Activated CD4-positive, alpha-beta T cell treated with anti-CD3 and anti-CD28 coated beads, Interleukin-2, amount 50 U/mL, for 4 hours (primary cell): ENCODE results near the gene NMT1.

ENCODE experiments used
- DNase-seq, 2 experiments: peaks; one replicate each; pipeline ENCODE4 v3.0.0-alpha.2; 2020

NMT1 gene

GRCh38 chr17:45106096-45106495, 45.0 kb downstream of the NMT1 start:
- DNase-seq = no peak

GRCh38 chr17:45106582-45106981, 45.5 kb downstream of the NMT1 start:
- DNase-seq = no peak

GRCh38 chr17:45107293-45108010, 46.3 kb downstream of the NMT1 start:
- DNase-seq = no peak

DNA sequence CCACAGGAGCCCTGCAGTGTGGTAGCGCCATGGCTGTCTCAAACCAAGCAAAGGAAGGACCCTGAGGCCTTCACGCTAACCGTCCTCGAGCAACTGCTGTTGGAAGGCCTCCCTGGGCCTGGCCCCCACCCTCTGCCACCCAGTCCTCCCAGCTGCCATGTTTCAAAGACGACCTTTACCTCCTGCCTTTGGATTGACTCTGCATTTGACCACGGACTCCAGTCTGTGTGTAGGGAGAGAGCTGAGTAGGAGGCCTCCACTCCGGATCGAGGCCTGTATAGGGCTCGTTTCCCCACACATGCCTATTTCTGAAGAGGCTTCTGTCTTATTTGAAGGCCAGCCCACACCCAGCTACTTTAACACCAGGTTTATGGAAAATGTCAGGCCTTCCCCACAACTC, 46.9 kb downstream of the NMT1 start:
- no peak for DNase-seq

- no peak for DNase-seq
Measured at GRCh38 chr17:45108595-45109521, 47.7 kb downstream of the NMT1 start.

DNA sequence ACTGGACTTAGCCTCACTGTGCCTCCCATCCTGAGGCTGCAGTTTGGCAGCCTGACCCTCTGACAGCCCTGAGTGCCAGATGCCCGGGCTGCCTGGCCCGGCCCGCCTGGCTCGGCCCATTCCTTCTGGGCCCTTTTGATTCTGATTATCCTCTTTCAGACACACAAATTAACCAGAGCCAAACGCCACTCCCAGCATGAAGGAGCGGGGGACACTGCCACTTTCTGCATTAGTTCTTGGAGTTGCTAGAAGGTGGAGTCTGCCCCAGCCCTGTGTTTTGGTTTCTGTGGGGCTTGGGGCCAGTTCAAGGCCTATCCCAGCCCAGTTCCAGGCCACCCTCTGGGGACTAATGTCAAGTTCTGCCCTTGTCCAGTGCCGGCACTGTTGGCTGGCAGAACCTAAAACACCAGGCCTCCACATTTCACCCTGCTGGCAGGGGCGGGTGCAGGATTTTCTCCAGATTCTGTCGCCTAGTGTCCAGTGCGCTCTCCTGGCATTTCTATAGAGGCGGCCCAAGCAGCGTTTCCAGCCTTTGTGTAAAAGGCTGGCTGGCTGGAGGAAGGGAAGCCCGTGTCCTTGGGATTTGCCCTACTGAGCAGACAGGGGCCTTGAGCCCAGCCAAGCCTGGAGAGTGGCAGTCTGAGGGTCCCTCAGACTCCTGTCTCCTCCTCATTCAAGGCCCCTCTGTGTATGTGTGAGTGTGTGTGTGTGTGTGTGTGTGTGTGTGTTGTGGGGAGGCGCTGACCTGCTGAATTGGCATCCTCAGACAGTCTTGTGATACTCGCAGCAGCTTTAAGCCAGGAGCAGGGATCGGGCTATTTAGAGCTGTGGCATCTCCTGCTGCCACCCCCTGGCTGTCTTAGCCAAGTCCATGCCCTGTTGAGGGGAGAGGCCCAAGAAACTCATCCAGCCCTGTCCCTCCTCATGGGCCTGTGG, 49.8 kb downstream of the NMT1 start:
- no peak for DNase-seq

GRCh38 chr17:45111850-45112249, 50.7 kb downstream of the NMT1 start:
- DNase-seq = no peak

DNA sequence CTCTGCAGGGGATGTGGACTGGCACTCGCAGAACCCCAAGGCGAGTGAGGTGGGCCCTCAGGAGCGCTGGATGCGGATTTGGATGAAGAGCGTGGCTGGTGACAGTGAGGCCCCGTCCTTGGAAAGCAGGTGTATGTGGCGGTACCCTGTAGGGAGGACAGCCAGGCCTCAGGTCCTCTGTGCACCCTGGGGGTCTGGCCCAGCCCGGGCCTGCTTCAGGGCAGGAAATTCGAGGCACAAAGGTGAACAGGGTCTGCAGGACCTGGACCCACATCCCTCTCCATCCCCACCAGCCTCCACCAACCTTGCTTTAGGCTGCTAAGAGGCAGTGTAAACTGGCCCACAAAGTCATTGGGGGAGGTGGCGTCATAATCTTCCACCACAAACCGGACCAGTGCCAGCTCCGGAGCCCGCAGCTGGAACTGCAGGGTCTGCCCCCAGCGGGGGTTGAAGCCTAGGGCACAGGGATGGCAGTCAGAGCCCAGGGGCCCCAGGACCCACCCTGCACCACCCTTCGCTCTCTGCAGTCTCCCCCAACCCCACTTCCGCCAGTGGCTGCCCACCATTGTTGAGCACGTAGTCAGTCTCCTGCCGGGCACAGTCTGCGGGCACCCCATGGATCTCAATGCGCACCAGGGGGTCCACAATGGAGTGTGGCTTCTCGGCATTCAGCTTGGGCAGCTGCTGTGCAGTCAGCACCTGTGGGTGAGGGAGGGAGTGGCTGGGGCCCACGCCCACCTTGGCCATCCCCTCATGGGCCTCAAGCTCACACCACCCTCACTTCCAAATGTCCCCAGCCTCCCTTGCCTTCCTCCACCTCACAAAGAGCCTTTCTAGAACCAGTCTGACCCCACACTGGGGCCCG, 51.7 kb downstream of the NMT1 start:
- no peak for DNase-seq

DNA sequence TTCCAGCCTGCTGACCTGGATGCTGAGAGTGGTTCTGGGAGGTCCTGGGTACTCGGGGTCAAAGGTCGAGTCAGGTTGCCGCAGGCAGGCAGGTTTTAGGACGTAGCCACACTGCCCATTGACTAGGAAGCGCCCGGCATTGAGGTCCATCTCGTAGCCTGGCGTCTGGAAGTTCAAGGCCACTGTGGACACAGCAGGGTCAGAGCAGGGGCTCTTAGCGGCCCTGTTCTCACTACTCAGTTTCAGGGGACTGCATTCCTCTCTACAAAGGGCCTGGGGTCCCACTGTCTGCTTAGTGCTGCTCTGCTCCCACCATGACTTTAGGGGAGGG, 52.3 kb downstream of the NMT1 start:
- DNase-seq = no peak

DNA sequence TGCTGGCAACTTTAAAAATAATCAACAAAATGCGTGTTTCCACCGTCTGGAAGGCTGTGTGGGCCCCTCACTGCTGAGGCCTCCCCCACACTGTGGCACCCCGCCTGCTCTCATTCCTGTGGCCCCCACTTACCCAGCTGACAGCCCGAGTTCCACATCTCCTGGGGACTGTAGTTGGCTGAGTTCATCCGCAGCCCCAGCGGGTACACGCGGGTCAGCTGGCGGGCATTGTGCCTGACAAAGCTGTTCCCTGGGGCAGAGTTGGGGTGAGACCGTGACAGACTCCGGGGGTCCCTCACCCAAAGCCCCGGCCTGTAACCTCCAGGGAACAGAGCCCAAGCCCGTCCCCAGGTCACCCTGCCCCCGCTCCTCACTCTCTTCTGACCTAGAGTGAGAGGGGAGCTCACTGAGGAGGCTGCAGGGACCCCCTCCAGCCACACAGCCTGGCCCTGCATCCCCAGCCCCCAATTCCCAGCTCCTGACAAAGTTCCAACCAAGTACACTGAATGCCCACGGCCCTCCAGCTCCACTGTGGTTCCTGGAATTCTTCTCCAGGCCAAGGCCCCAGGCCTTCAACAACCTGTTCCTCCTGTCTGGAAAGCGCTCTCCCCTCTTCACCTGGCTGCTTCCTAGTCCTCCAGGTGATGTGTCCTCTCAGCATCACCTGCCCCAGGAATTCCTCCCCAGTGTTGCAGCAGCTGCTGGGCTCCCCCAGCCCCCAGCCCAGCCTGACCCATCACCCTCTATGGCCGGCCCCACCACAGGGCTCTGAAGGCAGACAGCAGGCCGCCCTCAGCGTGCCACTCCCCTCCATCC, 53.2 kb downstream of the NMT1 start:
- DNase-seq = no peak

DNA sequence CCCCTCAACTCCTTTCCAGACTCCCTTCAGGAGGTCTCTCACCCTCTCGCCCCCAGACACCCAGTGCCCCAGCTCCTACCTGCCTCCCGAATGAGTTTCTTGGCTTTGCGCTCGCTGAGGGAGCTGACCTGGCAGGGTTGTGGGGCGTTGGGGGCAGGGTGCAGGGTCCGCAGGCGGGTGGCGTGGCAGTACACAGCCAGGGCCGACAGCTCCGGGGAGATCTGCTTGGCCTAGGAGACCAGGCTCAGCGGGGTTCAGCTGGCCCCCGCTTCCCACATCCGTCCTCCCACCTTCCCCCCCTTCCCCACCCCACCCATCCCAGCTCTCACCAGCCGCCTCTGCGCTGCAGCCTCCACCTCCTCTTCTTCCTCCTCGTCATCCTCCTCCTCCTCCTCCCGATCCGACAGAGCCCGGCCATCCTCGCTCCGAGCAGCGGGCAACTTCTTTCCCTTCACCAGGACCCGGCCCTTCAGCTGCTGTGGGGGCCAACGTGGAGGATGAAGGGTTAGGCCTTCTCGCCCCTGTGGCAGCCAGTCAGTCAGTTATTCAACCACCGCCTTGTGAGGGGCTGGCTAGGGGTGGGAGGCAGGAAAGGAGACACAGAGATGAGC, 54.0 kb downstream of the NMT1 start:
- no peak for DNase-seq

DNA sequence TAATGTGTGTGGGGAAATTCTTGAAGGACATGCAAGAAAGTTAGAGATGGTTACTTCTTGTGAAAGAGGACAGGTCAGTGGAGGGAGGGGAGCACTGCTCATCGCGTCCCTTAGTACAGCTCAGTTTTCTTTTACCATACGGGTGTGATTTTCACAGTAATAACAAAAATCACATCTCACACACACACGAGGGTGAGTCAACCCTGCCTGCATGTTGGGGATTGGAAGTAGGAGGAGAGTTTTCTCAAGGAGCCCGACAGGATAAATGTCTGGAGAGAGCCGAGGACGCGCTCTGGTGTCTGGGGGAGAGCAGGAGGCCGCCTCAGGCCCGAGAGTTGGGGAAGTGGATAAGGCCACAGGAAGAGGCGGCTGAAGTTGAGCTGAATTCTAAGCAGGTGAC, 54.8 kb downstream of the NMT1 start:
- DNase-seq = no peak

DNA sequence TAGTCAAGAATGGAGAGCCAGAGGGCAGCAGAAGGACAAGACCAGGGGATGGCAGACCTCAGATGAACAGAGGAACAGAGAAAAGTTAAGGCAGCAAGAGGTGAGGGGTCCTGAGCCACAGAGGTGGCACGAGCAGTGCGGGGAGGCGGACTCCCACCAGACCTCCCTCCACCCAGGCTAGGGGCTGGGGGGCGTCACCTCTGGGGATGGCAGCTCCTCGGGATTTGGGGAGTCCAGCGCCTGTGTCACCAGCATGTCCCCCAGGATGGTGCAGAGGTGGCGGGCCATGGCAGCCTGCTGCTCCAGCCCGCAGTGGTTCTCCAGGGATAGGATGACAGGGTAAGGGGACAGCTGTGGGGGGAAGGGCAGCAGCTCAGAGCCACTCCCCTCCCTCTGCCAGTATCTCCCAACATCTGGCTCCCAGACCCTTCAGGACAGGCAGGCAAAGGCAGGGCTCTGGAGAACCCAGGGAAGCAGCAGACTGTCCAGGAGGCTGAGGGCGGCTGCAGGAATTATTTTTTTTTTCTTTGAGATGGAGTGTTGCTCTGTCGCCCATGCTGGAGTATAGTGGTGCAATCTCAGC, 55.4 kb downstream of the NMT1 start:
- no peak for DNase-seq

GRCh38 chr17:45117334-45117733, 56.2 kb downstream of the NMT1 start:
- DNase-seq = no peak

DNA sequence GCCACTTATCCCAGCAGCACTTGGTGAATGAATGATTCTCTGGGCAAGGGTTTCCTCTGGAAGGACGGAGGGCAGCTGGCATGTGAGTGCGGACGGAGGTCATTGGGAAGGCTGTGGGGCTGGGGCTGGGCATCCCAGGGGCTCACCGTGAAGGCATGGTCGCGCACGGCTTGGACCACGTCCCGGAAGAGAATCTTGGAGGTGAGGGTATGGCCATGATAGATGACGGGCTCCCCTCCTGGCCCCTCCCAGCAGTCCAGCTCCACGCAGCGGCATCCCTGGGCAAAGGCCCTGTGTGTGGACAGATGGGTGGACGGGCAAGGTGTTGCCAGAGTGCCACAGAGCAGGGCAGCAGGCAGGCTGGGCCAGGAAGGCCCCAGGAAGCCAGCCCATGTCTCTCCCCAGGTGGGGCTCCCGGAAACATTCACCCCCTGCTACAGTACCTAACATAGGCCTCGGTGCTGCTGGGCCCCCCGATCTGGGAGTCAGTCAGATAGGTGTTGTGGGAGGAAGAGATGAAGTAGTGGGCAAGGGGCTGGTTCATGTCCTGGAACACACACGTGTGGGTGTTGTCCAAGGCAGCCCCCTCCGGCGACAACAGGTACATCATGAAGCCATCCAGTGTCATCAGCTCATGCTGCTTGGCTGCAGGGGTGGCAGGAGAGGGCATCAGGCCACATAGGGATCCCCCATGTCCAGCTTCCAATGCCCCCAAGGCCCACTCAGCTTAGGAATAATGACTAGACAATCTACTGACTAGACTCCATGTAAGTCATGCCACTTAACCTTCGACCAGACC, 56.9 kb downstream of the NMT1 start:
- DNase-seq = no peak

GRCh38 chr17:45118691-45119090, 57.6 kb downstream of the NMT1 start:
- DNase-seq = no peak

DNA sequence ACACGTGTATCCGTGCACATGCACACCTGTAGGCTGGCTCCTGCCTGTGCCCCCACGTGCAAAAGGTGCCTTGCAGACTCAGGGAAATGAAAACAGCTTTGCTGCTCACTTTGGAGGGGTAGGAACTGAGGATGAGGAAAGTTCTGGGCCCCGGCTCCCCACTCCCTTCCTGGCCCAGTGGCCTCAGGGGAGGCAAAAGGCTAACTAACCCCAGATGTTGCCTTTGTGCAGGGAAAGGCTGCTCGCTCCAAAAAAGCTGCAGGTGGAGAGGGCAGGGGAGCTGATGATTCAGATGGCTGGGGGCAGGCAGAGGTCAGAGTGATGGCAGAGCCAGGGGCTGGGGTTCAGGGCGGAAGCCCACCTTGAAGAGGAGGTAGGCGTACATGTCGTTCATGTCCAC, 58.8 kb downstream of the NMT1 start:
- no peak for DNase-seq

DNA sequence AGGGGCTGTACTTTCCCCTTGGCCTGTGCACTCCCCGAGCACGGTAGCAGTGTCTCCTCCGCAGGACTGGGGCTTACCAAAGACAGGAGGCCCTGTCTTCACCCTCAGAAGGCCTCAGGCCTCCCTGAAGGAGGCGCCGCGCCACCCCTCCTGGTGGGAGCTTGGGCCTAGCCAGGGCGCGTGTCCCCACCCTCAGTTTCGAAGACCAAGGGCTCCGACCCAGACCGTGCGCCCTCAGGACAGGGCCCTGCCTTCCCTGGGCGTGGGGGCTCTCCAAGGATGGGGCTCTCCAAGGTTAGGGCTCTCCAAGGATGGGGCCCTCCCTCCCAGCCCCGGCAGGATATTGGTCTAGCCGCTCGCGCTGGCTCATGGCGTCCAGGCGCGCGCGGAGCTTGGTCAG, 59.4 kb downstream of the NMT1 start:
- DNase-seq = no peak

DNA sequence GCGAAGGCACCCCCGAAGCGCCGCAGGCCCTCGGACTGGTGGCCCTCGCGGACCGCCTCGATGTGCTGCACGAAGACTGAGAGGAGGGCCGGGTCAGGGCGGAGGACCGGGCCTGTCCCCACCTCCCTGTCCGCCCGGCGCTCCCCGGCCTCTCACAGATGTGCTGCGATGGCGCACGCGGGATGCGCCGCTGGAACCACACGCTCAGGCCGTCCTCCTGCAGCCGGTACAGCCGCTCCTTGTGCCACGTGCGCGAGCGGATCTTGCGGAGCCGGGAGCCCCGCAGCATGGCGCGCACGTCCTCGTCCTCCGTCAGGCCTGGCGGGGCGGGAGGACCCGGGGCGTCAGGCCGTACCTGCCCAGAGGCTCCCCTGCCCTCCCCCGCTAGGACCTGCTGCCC, 59.9 kb downstream of the NMT1 start:
- DNase-seq = no peak
